Gastrocnemius medialis (tissue), 4 donors: Measurements from ENCODE around the gene GPC2.

Experiments used
- CTCF ChIP-seq, 5 experiments: fragments of 450-650 bp in 3 of 5; fragments of 200-600 bp in 2 of 5; sonication (generic) in 2 of 5; IDR thresholded peaks in 4 of 5; conservative IDR thresholded peaks in 1 of 5; 1 replicate in 4 of 5; 2 replicates in 1 of 5; pipeline ENCODE4 v1.5.1; 2016 to 2019; ENCODE audit warnings: antibody characterized with exemption in 5 of 5, mild to moderate bottlenecking in 3 of 5, moderate library complexity in 3 of 5
- POLR2A ChIP-seq, 2 donors: fragments of 450-650 bp; IDR thresholded peaks; one replicate each; pipeline ENCODE4 v1.6.1; 2017; ENCODE audit warnings: antibody characterized with exemption in 2 of 2, mild to moderate bottlenecking in 2 of 2, moderate library complexity in 2 of 2

- TF ChIP-seq POLR2A (IDR thresholded peaks at IDR 0.05) (no peak), CTCF (IDR thresholded peaks at IDR 0.05 in 4 of 5, conservative IDR thresholded peaks at IDR 0.05 in 1 of 5) (no peak)
Observed at GRCh38 chr7:100175296-100175935, 1.8 kb downstream of the GPC2 start.
